Naive thymus-derived CD4-positive, alpha-beta T cell (primary cell): ENCODE measurements around the gene INS. TPM values are rescaled to one million over a fixed set of nuclear protein-coding genes. Genes with fewer than 3 reads are reported as not detected.

Experiments used
- ATAC-seq: fragments of 150-1000 bp; cut with Tn5 transposase; 2 replicates; pipeline ENCODE4 v1.10.0; 2021; ENCODE audit warnings: mild to moderate bottlenecking, moderate library complexity
- CTCF ChIA-PET: fragments of 350-600 bp; sonication (Branson Sonifier 250); formaldehyde crosslinking; loops from one replicate; lab custom pipeline; 2021; ENCODE audit warnings: antibody characterized with exemption; lab: Charles Lee
- POLR2A ChIA-PET: fragments of 350-600 bp; sonication (Branson Sonifier 250); formaldehyde crosslinking; loops from one replicate; lab custom pipeline; 2021; ENCODE audit warnings: antibody characterized with exemption, inconsistent platforms; lab: Charles Lee
- DNase-seq, 9 donors: peaks; one replicate each; pipeline versions ENCODE4 v3.0.0 to v3.0.0-alpha.2; 2020 to 2022; ENCODE audit warnings: mixed read lengths in 1 of 9
- H3K27ac ChIP-seq: one replicate; pipeline ENCODE4 v1.7.0; 2013; ENCODE audit warnings: mild to moderate bottlenecking, low read depth, low read length, moderate library complexity
- H3K27me3 ChIP-seq, 2 donors: one replicate each; pipeline ENCODE4 v1.7.0; 2013; ENCODE audit warnings: low read length in 2 of 2, mild to moderate bottlenecking in 2 of 2, moderate library complexity in 2 of 2; ENCODE audit not compliant: control insufficient read depth in 2 of 2, insufficient read depth in 2 of 2
- H3K36me3 ChIP-seq, 3 experiments: 1 replicate in 2 of 3; 2 replicates in 1 of 3; pipeline ENCODE4 v1.7.0; 2013; ENCODE audit warnings: low read length in 3 of 3, mild to moderate bottlenecking in 3 of 3, moderate library complexity in 1 of 3; ENCODE audit not compliant: insufficient read depth in 3 of 3, control insufficient read depth in 2 of 3
- H3K4me1 ChIP-seq, 2 donors: one replicate each; pipeline ENCODE4 v1.7.0; 2013; ENCODE audit warnings: low read length in 2 of 2, mild to moderate bottlenecking in 2 of 2, moderate library complexity in 1 of 2; ENCODE audit not compliant: control insufficient read depth in 2 of 2, insufficient read depth in 2 of 2
- H3K4me3 ChIP-seq: 2 replicates; pipeline ENCODE4 v1.7.0; 2013; ENCODE audit warnings: mild to moderate bottlenecking, low read length
- H3K9me3 ChIP-seq, 3 experiments: 1 replicate in 2 of 3; 2 replicates in 1 of 3; pipeline ENCODE4 v1.7.0; 2013; ENCODE audit warnings: low read length in 3 of 3; ENCODE audit not compliant: control insufficient read depth in 2 of 3
- H3K27ac Mint-ChIP-seq, 9 donors: one replicate each; pipeline ENCODE4 v1.8.0; 2020 to 2022; ENCODE audit warnings: mixed read lengths in 9 of 9, mild to moderate bottlenecking in 8 of 9, moderate library complexity in 5 of 9, inconsistent platforms in 2 of 9
- H3K27me3 Mint-ChIP-seq, 5 donors: one replicate each; pipeline ENCODE4 v1.8.0; 2021 to 2022; ENCODE audit warnings: mixed read lengths in 5 of 5, mild to moderate bottlenecking in 1 of 5
- H3K36me3 Mint-ChIP-seq, 5 donors: one replicate each; pipeline ENCODE4 v1.8.0; 2020 to 2022; ENCODE audit warnings: mixed read lengths in 5 of 5, mild to moderate bottlenecking in 3 of 5, inconsistent platforms in 1 of 5
- H3K4me1 Mint-ChIP-seq, 7 donors: one replicate each; pipeline ENCODE4 v1.8.0; 2020 to 2022; ENCODE audit warnings: mixed read lengths in 7 of 7, mild to moderate bottlenecking in 3 of 7, inconsistent platforms in 1 of 7
- H3K4me3 Mint-ChIP-seq, 10 donors: one replicate each; pipeline ENCODE4 v1.8.0; 2020 to 2022; ENCODE audit warnings: mild to moderate bottlenecking in 10 of 10, mixed read lengths in 10 of 10, moderate library complexity in 6 of 10, inconsistent platforms in 2 of 10
- H3K9me3 Mint-ChIP-seq, 11 donors: one replicate each; pipeline ENCODE4 v1.8.0; 2020 to 2022; ENCODE audit warnings: mixed read lengths in 11 of 11, mild to moderate bottlenecking in 4 of 11, inconsistent platforms in 1 of 11, moderate library complexity in 1 of 11
- intact Hi-C, 2 donors: fragments of 100-400 bp; cut with micrococcal nuclease; formaldehyde crosslinking; loops; one replicate each; pipeline ENCODE4 v1.15.1; 2023
- polyA plus RNA-seq, 2 donors: library from polyadenylated mRNA; unstranded; fragments of 300-500 nt; fragmentation: Illumina TruSeq; gene quantifications; one replicate each; pipeline ENCODE4 v1.2.3, GENCODE V29; 2021
- total RNA-seq, 6 experiments: library from RNA in 5 of 6; stranded (reverse) in 5 of 6; gene quantifications; 1 replicate in 5 of 6; 2 replicates in 1 of 6; pipeline ENCODE4 v1.2.3 and lab custom pipeline; 2021 to 2026

INS gene
- total and polyA plus RNA-seq, 7 experiments from 2014 or later, result not detected

DNA sequence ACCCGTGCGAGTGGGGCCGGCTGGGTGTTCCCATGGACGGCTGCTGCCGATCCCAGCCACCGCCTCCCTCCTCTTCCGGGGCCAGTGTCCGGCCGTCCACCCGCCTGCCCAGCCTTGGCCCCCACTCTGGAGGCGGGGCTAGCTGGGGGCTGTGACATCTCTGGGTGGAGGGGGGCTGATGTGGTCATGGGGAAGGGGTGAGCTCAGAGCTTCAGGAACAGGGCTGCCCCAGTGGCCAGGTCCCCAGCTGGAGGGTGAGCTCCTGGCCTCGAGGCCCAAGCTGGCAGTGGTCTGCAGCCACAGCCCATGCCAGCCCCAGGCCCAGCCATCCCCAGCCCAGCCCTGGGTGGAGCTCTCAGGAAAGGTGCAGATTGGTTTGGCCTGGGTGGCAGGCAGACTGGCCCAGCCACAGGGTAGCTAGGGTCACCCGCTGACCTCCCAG is 2.7 kb downstream of the INS start:
- Mint-ChIP-seq H3K4me3 (no peak overlapping the region), H3K36me3 (no peaks in the 10 kb centered on the region), H3K9me3 (no peaks in the 10 kb centered on the region), H3K4me1 (no peaks in the 10 kb centered on the region), H3K27ac (no peak overlapping the region), H3K27me3 (peaks cover 0 to 5% (median 0%) of the 10 kb centered on the region in 5 donors)
- POLR2A ChIA-PET, result no interaction called here
- intact Hi-C loops, result no loop called here
- CTCF ChIA-PET, result interaction anchor here (0.7 kb wide), 1 partner anchor 147 kb away, joined by 5 read pairs; no protein-coding TSS in a partner anchor
- no peak for DNase-seq
- H3K9me3 ChIP-seq, result no peaks in the 10 kb centered on the region
- no peaks in the 10 kb centered on the region for H3K27me3 ChIP-seq
- no peaks in the 10 kb centered on the region for H3K4me1 ChIP-seq
- H3K36me3 ChIP-seq, result no peaks in the 10 kb centered on the region
- no peak for ATAC-seq
- no peak overlapping the region for H3K4me3 ChIP-seq
- no peak overlapping the region for H3K27ac ChIP-seq

DNA sequence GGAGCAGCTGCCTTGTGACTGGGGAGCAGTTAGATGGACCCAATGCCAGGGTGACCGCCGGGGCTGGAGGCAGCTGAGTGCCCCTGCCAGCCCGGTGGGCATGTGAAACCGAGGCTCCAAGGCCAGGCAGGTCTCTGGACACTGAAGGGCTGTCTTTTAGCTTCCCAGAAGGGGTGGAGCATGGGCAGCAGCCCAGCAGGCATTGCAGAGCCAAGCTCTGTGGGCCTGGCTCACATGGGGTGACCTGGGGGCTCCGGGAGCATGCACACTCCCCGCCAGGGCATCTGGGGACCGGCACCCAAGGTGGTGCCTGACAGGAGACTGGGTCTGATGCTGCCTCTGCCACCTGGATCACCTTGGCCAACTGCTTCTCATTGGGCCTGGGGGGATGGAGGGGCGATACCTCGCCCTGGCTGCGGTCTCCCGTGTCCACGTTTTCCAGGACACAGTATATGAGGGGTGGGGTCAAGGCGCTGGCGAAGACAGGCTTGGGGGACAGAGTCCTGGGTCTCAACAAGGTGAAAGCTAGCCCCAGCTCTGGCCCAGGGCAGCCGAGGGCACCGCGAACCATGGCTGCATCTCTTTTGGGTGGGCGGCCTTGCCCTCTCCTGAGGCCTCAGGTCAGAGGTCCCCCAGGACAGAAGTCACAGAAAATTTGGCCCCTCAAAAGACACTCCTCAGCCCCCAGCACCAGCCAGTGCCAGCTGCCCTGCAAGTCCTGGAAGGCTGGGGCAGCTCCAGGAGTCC is 3.5 kb downstream of the INS start:
- intact Hi-C loops, result loop anchor here in 1 of 2 donors (2.0 kb wide), 1 partner anchor 505 kb away; no protein-coding TSS in a partner anchor
- no peaks in the 10 kb centered on the region for H3K36me3 Mint-ChIP-seq

DNA sequence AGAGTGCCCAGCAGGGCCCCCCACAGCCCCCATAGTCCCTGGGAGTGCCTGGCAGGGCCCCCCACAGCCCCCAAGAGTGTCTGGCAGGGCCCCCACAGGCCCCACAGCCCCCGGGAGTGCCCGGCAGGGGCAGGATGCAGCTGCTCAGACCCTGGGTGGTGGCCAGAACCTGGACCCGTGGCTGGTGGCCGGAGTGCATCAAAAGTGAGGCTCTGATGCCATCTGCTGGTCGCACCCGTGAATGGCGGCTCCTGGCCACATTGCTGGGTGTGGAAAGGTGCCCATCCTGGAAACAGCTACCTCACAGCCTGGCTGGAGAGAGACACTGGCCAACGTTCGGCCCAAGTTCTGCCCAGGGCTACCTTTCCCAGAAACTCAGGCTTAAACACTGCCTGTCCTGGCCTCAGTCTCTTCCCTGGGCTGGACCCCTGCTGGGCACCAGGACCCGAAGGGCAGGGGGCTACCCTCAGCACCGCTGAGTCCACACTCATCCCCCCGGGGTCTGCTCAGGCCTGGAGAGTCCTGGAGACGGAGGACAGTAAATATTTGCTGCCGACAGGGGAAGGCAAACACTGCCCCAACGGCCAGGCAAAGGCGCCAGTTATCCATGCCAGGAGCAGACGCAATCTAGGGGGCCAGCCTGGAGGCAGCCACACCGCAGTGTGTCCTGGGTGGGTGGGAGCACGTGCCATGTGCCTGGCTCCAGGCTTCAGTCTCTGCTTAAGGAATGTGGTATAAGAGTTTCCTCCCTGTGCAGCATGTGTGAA is 4.4 kb downstream of the INS start:
- Mint-ChIP-seq H3K27me3 (no peaks in the 10 kb centered on the region), H3K27ac (no peak overlapping the region), H3K9me3 (no peaks in the 10 kb centered on the region), H3K4me1 (peaks cover 0 to 6% (median 4%) of the 10 kb centered on the region in 7 donors), H3K36me3 (no peaks in the 10 kb centered on the region), H3K4me3 (no peak overlapping the region)
- ChIA-PET CTCF (interaction anchor here (0.7 to 1.3 kb wide), 4 partner anchors 119 to 504 kb away, joined by 3 to 4 read pairs (median 4); no protein-coding TSS in a partner anchor), POLR2A (no interaction called here)
- Histone ChIP-seq H3K9me3 (no peaks in the 10 kb centered on the region), H3K36me3 (no peaks in the 10 kb centered on the region), H3K27me3 (no peaks in the 10 kb centered on the region), H3K27ac (no peak overlapping the region), H3K4me1 (peaks cover 3% of the 10 kb centered on the region in 2 donors), H3K4me3 (no peak overlapping the region)
- ATAC-seq (peak; percentile 31), DNase-seq (peak in 7 of 9 donors; percentile 20 to 64 (median 36))
- intact Hi-C loops, result loop anchor here in 1 of 2 donors (2.0 kb wide), 1 partner anchor 504 kb away; no protein-coding TSS in a partner anchor

More for the DNA sequence above, 3.5 kb downstream of the INS start:
- H3K4me1 ChIP-seq, result no peaks in the 10 kb centered on the region
- CTCF ChIA-PET, result interaction anchor here (0.6 to 1.0 kb wide), 2 partner anchors 463 to 505 kb away, joined by 3 to 4 read pairs; no protein-coding TSS in a partner anchor
- Mint-ChIP-seq H3K4me3 (no peak overlapping the region), H3K27me3 (peaks cover 0 to under 1% (median 0%) of the 10 kb centered on the region in 5 donors), H3K27ac (no peak overlapping the region), H3K4me1 (no peaks in the 10 kb centered on the region), H3K9me3 (no peaks in the 10 kb centered on the region)
- H3K4me3 ChIP-seq, result no peak overlapping the region
- POLR2A ChIA-PET, result no interaction called here
- H3K9me3 ChIP-seq, result no peaks in the 10 kb centered on the region
- H3K27ac ChIP-seq, result no peak overlapping the region
- ATAC-seq (no peak), DNase-seq (no peak)
- H3K27me3 ChIP-seq, result no peaks in the 10 kb centered on the region
- H3K36me3 ChIP-seq, result no peaks in the 10 kb centered on the region

DNA sequence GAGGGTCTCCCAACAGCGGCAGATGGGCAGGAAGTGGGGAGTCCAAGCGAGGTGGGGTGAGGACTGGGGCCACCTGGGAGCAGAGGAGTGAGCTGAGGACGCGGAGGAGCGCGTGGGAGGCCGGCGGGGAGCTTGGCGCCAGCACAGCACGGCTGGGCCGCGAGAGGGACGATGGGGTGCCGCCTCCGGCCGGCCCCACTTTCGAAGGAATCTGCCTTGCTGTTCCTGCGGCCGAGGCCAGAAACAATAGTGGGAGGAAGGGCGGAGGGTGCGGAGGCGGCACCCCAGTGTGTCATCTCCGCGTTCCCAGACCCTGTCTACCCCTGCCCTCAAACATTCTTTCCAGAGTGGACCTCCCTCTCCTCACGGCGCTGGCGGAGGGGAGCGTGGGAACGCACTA is 5.5 kb downstream of the INS start:
- intact Hi-C loops, result no loop called here
- Histone ChIP-seq H3K27ac (no peak overlapping the region), H3K4me1 (peaks cover 6% of the 10 kb centered on the region in 2 donors), H3K36me3 (no peaks in the 10 kb centered on the region), H3K4me3 (no peak overlapping the region), H3K9me3 (no peaks in the 10 kb centered on the region), H3K27me3 (peaks cover 0 to 8% of the 10 kb centered on the region in 2 donors)
- no peak overlapping the region for H3K27ac Mint-ChIP-seq
- no peak overlapping the region for H3K4me3 Mint-ChIP-seq
- CTCF ChIA-PET, result interaction anchor here (0.9 to 1.3 kb wide), 2 partner anchors 118 to 503 kb away, joined by 3 to 4 read pairs; no protein-coding TSS in a partner anchor
- POLR2A ChIA-PET, result no interaction called here
- H3K9me3 Mint-ChIP-seq, result no peaks in the 10 kb centered on the region
- no peaks in the 10 kb centered on the region for H3K36me3 Mint-ChIP-seq
- peaks cover 8 to 10% (median 9%) of the 10 kb centered on the region in 5 donors for H3K27me3 Mint-ChIP-seq
- peaks cover 0 to 12% (median 6%) of the 10 kb centered on the region in 7 donors for H3K4me1 Mint-ChIP-seq
- no peak for DNase-seq
- no peak for ATAC-seq

DNA sequence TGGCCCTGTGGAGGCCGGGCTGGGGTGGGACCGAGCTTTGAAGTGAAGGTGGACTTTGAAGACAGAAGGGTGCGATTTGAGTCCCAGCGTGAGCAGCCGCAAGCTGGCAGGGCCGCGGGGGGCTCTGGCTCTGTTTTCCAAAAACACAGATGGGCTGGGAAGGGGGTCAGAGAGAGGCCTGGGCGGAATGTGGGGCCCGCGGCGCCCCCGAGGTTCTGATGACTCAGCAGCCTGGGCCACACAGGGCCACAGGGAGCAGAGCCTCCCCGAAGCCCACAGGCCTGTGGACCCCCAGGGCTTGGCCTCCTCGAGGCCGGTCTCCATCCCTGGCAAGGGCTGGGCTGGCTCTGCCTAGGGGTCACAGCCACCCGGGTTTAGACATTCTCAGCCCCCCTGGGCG is 6.1 kb downstream of the INS start:
- Histone ChIP-seq H3K36me3 (no peaks in the 10 kb centered on the region), H3K27me3 (peaks cover 0 to 8% of the 10 kb centered on the region in 2 donors), H3K9me3 (no peaks in the 10 kb centered on the region), H3K4me1 (peaks cover 6% of the 10 kb centered on the region in 2 donors), H3K27ac (no peak overlapping the region), H3K4me3 (no peak overlapping the region)
- ATAC-seq (no peak), DNase-seq (no peak)
- H3K27ac Mint-ChIP-seq, result no peak overlapping the region
- H3K4me3 Mint-ChIP-seq, result no peak overlapping the region
- POLR2A ChIA-PET, result interaction anchor here (0.6 kb wide), 1 partner anchor 274 kb away, joined by 3 read pairs; no protein-coding TSS in a partner anchor
- no peaks in the 10 kb centered on the region for H3K36me3 Mint-ChIP-seq
- intact Hi-C loops, result no loop called here
- peaks cover 14 to 17% (median 15%) of the 10 kb centered on the region in 5 donors for H3K27me3 Mint-ChIP-seq
- no peaks in the 10 kb centered on the region for H3K9me3 Mint-ChIP-seq
- peaks cover 0 to 12% (median 6%) of the 10 kb centered on the region in 7 donors for H3K4me1 Mint-ChIP-seq
- CTCF ChIA-PET, result interaction anchor here (0.6 to 7.9 kb wide), 3 partner anchors 118 to 462 kb away, joined by 4 to 153 read pairs (median 10); no protein-coding TSS in a partner anchor

DNA sequence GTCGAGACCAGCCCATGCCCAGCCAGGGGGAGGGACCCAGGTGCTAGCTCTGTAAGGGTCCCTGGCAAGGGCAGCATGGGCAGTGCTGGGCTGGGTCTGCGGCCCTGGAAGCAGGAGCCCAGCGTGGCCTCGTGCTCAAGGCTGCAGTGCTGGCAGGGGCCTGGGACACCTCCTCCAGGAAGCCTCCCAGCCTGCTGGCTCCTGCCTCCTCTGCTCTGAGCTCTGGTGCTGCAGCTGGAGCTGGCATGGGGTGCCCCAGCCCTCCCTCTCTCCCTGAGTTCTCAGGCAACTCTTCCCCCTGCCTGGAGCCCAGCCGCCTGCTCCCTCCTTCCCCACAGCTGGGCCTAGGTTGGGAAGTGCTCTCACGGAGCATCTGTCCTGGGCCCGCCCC is 6.8 kb downstream of the INS start:
- Mint-ChIP-seq H3K27ac (no peak overlapping the region), H3K27me3 (peaks cover 14 to 20% (median 18%) of the 10 kb centered on the region in 5 donors), H3K4me3 (no peak overlapping the region), H3K36me3 (no peaks in the 10 kb centered on the region), H3K9me3 (no peaks in the 10 kb centered on the region), H3K4me1 (peaks cover 0 to 12% (median 6%) of the 10 kb centered on the region in 7 donors)
- no peak for ATAC-seq
- H3K27me3 ChIP-seq, result peaks cover 0 to 8% of the 10 kb centered on the region in 2 donors
- ChIA-PET CTCF (interaction anchor here (0.6 to 7.9 kb wide), 6 partner anchors 10 to 461 kb away, joined by 3 to 153 read pairs (median 4); no protein-coding TSS in a partner anchor), POLR2A (no interaction called here)
- H3K4me1 ChIP-seq, result peaks cover 6% of the 10 kb centered on the region in 2 donors
- intact Hi-C loops, result no loop called here
- no peak for DNase-seq
- no peak overlapping the region for H3K27ac ChIP-seq
- H3K9me3 ChIP-seq, result no peaks in the 10 kb centered on the region
- no peaks in the 10 kb centered on the region for H3K36me3 ChIP-seq
- H3K4me3 ChIP-seq, result no peak overlapping the region
